Measurements from ENCODE around the gene MYOG. TPM values are rescaled to one million over a fixed set of nuclear protein-coding genes. Genes with fewer than 3 reads are reported as not detected.

The MYOG gene
- total and polyA plus RNA-seq, 12 donors: 0.11 TPM; not detected in 11

- H3K9me3 ChIP-seq (replicated peaks in 1 of 3): no peaks in the 10 kb centered on the region
- H3K27ac ChIP-seq: no peak overlapping the region
- no peaks in the 10 kb centered on the region for H3K36me3 ChIP-seq (replicated peaks in 1 of 2)
- no peak for DNase-seq
- no peak overlapping the region for H3K4me3 ChIP-seq
- peaks cover 0 to 6% of the 10 kb centered on the region in 2 donors for H3K4me1 ChIP-seq (replicated peaks in 1 of 2)
- 88 to 98% (median 89%) methylated on average over 9 to 11 of the region's 11 CpGs for WGBS, 4 donors
- TF ChIP-seq POLR2A (IDR thresholded peaks at IDR 0.05): no peak
- TF ChIP-seq CTCF (IDR thresholded peaks at IDR 0.05): no peak
- intact Hi-C loops (cut with DNase I): loop anchor here in 1 of 2 donors (10.0 kb wide), 1 partner anchor 67 kb away; no protein-coding TSS in a partner anchor
- H3K27me3 ChIP-seq: peaks cover 12% of the 10 kb centered on the region
Measured at GRCh38 chr1:203048086-203048485, 37.7 kb downstream of the MYOG start.

GRCh38 chr1:203046984-203047630 lies 38.7 kb downstream of the MYOG start:
- TF ChIP-seq POLR2A (IDR thresholded peaks at IDR 0.05) (no peak), CTCF (IDR thresholded peaks at IDR 0.05) (no peak)
- H3K27me3 ChIP-seq: peaks cover 12% of the 10 kb centered on the region
- peak overlapping the region in 1 of 5 donors; percentile 44 for H3K27ac ChIP-seq
- 27 to 34% (median 31%) methylated on average over 14 to 15 of the region's 15 CpGs for WGBS, 4 donors
- DNase-seq: peak in 5 of 7 donors; percentile 36 to 59 (median 46)
- no peaks in the 10 kb centered on the region for H3K9me3 ChIP-seq (replicated peaks in 1 of 3)
- H3K36me3 ChIP-seq (replicated peaks in 1 of 2): no peaks in the 10 kb centered on the region
- H3K4me1 ChIP-seq (replicated peaks in 1 of 2): peaks cover 0 to 6% of the 10 kb centered on the region in 2 donors
- no peak overlapping the region for H3K4me3 ChIP-seq
- intact Hi-C loops (cut with DNase I): loop anchor here in 1 of 2 donors (10.0 kb wide), 1 partner anchor 68 kb away; no protein-coding TSS in a partner anchor

GRCh38 chr1:203045821-203046594 lies 39.8 kb downstream of the MYOG start:
- WGBS, 4 donors: 76 to 84% (median 80%) methylated on average over 10 to 16 of the region's 16 CpGs
- no peak for DNase-seq

More at GRCh38 chr1:203045821-203046594, 39.8 kb downstream of the MYOG start:
- Histone ChIP-seq H3K9me3 (replicated peaks in 1 of 3) (no peaks in the 10 kb centered on the region), H3K27ac (no peak overlapping the region), H3K4me1 (replicated peaks in 1 of 2) (peaks cover 0 to 6% of the 10 kb centered on the region in 2 donors), H3K4me3 (no peak overlapping the region), H3K36me3 (replicated peaks in 1 of 2) (no peaks in the 10 kb centered on the region), H3K27me3 (peaks cover 12% of the 10 kb centered on the region)
- intact Hi-C loops (cut with DNase I): loop anchor here in 1 of 2 donors (10.0 kb wide), 1 partner anchor 69 kb away; no protein-coding TSS in a partner anchor
- TF ChIP-seq CTCF (IDR thresholded peaks at IDR 0.05) (no peak), POLR2A (IDR thresholded peaks at IDR 0.05) (no peak)

Measured in adrenal gland (tissue), 12 donors.